HepG2 (cell line): ENCODE results near the gene DAB2IP. TPM values are rescaled to one million over a fixed set of nuclear protein-coding genes. Genes with fewer than 3 reads are reported as not detected.

Source experiments
- EED ChIP-seq: sonication (generic); formaldehyde crosslinking; IDR thresholded peaks from 2 replicates; pipeline ENCODE4 v1.5.0; 2020; ENCODE audit warnings: mild to moderate bottlenecking, missing genetic modification reagents
- FIP1L1 ChIP-seq: fragments of 200-400 bp; formaldehyde crosslinking; IDR thresholded peaks from 2 replicates; pipeline ENCODE4 v1.6.1; 2018; ENCODE audit warnings: low read depth, mild to moderate bottlenecking, low read length, moderate library complexity, borderline replicate concordance; ENCODE audit not compliant: insufficient read depth
- HNRNPH1 ChIP-seq: fragments of 200-400 bp; formaldehyde crosslinking; optimal IDR thresholded peaks from 2 replicates; pipeline ENCODE3; 2017; ENCODE audit warnings: mild to moderate bottlenecking, low read depth, low read length
- KDM4B ChIP-seq: sonication (generic); formaldehyde crosslinking; IDR thresholded peaks from 2 replicates; pipeline ENCODE4 v1.4.0; 2020; ENCODE audit warnings: missing genetic modification reagents
- MBD4 ChIP-seq: IDR thresholded peaks from 2 replicates; pipeline ENCODE4 v1.6.1; 2012; ENCODE audit warnings: low read length, inconsistent platforms, borderline replicate concordance
- PRMT3 ChIP-seq: sonication (generic); formaldehyde crosslinking; IDR thresholded peaks from 2 replicates; pipeline ENCODE4 v1.8.1; 2022; ENCODE audit warnings: low read depth, mild to moderate bottlenecking, moderate library complexity, missing genetic modification reagents, borderline replicate concordance
- RFX5 ChIP-seq: IDR thresholded peaks from 2 replicates; pipeline ENCODE4 v1.6.1; 2011; ENCODE audit warnings: low read depth, low read length, improper control_type of control experiment
- RFXANK ChIP-seq: IDR thresholded peaks from 2 replicates; pipeline ENCODE4 v1.6.1; 2016
- SAP130 ChIP-seq: IDR thresholded peaks from 2 replicates; pipeline ENCODE4 v1.6.1; 2016; ENCODE audit warnings: low read depth
- TGIF2 ChIP-seq: IDR thresholded peaks from 2 replicates; pipeline ENCODE4 v1.6.1; 2016; ENCODE audit warnings: control low read depth, missing compliant biosample characterization
- YY1 ChIP-seq: IDR thresholded peaks from 2 replicates; pipeline ENCODE4 v1.6.1; 2011; ENCODE audit warnings: low read length, low read depth, moderate library complexity, mild to moderate bottlenecking; ENCODE audit not compliant: insufficient read depth, insufficient replicate concordance
- ZBTB38 ChIP-seq: sonication (generic); formaldehyde crosslinking; IDR thresholded peaks from 2 replicates; pipeline ENCODE4 v1.5.1; 2020; ENCODE audit warnings: mild to moderate bottlenecking, missing genetic modification reagents
- ZNF207 ChIP-seq: fragments of 450-650 bp; IDR thresholded peaks from 2 replicates; pipeline ENCODE4 v1.6.1; 2016; ENCODE audit warnings: antibody characterized with exemption, borderline replicate concordance
- ZNF224 ChIP-seq: sonication (generic); formaldehyde crosslinking; IDR thresholded peaks from 2 replicates; pipeline ENCODE4 v1.5.0; 2020; ENCODE audit warnings: mild to moderate bottlenecking, missing genetic modification reagents
- ZNF274 ChIP-seq: sonication (generic); formaldehyde crosslinking; IDR thresholded peaks from 2 replicates; pipeline ENCODE4 v1.5.1; 2020; ENCODE audit warnings: mild to moderate bottlenecking, missing genetic modification reagents
- ZNF567 ChIP-seq: sonication (generic); formaldehyde crosslinking; IDR thresholded peaks from 2 replicates; pipeline ENCODE4 v1.8.1; 2023; ENCODE audit warnings: mild to moderate bottlenecking, missing genetic modification reagents, borderline replicate concordance
- ZNF766 ChIP-seq: sonication (generic); formaldehyde crosslinking; IDR thresholded peaks from 2 replicates; pipeline ENCODE4 v1.5.0; 2020; ENCODE audit warnings: missing genetic modification reagents, borderline replicate concordance
- ZNF768 ChIP-seq: sonication (generic); formaldehyde crosslinking; IDR thresholded peaks from 2 replicates; pipeline ENCODE4 v1.4.0; 2020; ENCODE audit warnings: missing genetic modification reagents
- ZNF878 ChIP-seq: sonication (generic); formaldehyde crosslinking; IDR thresholded peaks from 2 replicates; pipeline ENCODE4 v1.8.1; 2023; ENCODE audit warnings: mild to moderate bottlenecking, missing genetic modification reagents, moderate library complexity
- polyA plus RNA-seq, 8 experiments: library from polyadenylated mRNA; depleted of rRNA in 3 of 8; stranded (reverse) in 7 of 8; unstranded in 1 of 8; fragments of >200 nt; fragmentation: Illumina TruSeq in 4 of 8; extraction: Trizol in 4 of 8; gene quantifications; 2 replicates each; pipeline versions ENCODE4 v1.2.1 to v1.2.3, GENCODE V29; 2011 to 2016; ENCODE audit warnings: low read depth in 4 of 8, missing spikeins in 1 of 8, mixed read lengths in 1 of 8; ENCODE audit not compliant: insufficient read depth in 1 of 8
- total RNA-seq, 5 experiments: library from RNA; depleted of rRNA; stranded (reverse); fragments of >200 nt; fragmentation: Illumina TruSeq; extraction: Trizol; gene quantifications; 2 replicates each; pipeline ENCODE4 v1.2.3, GENCODE V29; 2016; ENCODE audit warnings: low read depth in 1 of 5
- TF ChIP-seq, protein P1 (sequence below): sonication (generic); formaldehyde crosslinking; IDR thresholded peaks from 2 replicates; pipeline ENCODE4 v1.4.0; 2020; ENCODE audit warnings: missing genetic modification reagents, mild to moderate bottlenecking, borderline replicate concordance
- TF ChIP-seq, protein P2 (sequence below): sonication (generic); formaldehyde crosslinking; conservative IDR thresholded peaks from 2 replicates; pipeline ENCODE4 v1.4.0; 2020; ENCODE audit warnings: mild to moderate bottlenecking, missing genetic modification reagents, moderate library complexity
- TF ChIP-seq, protein P3 (sequence below): sonication (generic); formaldehyde crosslinking; IDR thresholded peaks from 2 replicates; pipeline ENCODE4 v1.4.0; 2020; ENCODE audit warnings: missing genetic modification reagents
- TF ChIP-seq, protein P4 (sequence below): sonication (generic); formaldehyde crosslinking; conservative IDR thresholded peaks from 2 replicates; pipeline ENCODE4 v1.4.0; 2020; ENCODE audit warnings: missing genetic modification reagents

DAB2IP gene
- total and polyA plus RNA-seq, 2 of the 13 experiments (the other 11 are each of a cell fraction or from before 2014, with no cell fraction given): 25.3 to 37.9 TPM

DNA sequence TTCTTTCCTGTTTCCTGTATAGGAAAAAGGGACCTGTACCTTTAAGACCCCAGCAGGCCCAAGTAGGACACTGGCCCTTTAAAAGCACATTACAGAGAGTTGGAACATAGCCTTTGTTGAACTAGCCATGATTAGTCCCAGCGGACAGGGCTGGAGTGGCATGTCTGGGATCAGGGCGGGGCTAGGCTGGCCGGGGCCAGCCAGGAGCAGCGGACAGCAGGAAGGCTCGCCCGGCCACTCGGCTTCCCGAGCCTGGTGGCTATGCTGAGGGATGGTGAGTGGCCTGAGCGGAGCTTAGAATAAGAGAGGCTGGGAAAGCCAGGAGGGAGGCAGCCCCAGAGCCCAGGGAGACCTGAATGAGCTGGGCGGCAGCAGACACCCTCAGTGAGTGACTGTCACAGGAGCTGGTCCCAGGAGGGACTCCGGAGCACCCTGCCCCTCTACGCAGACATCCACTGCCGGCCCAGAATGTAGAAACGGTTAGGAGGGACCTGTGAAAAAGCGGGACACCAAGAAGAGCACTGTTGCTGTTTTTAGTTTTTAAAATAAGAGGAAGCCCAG, 92.1 kb downstream of the DAB2IP start (continued):
- TF ChIP-seq, protein P1, sequence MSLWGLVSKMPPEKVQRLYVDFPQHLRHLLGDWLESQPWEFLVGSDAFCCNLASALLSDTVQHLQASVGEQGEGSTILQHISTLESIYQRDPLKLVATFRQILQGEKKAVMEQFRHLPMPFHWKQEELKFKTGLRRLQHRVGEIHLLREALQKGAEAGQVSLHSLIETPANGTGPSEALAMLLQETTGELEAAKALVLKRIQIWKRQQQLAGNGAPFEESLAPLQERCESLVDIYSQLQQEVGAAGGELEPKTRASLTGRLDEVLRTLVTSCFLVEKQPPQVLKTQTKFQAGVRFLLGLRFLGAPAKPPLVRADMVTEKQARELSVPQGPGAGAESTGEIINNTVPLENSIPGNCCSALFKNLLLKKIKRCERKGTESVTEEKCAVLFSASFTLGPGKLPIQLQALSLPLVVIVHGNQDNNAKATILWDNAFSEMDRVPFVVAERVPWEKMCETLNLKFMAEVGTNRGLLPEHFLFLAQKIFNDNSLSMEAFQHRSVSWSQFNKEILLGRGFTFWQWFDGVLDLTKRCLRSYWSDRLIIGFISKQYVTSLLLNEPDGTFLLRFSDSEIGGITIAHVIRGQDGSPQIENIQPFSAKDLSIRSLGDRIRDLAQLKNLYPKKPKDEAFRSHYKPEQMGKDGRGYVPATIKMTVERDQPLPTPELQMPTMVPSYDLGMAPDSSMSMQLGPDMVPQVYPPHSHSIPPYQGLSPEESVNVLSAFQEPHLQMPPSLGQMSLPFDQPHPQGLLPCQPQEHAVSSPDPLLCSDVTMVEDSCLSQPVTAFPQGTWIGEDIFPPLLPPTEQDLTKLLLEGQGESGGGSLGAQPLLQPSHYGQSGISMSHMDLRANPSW (CRISPR knock-in tag): no peak
- TF ChIP-seq, protein P2, sequence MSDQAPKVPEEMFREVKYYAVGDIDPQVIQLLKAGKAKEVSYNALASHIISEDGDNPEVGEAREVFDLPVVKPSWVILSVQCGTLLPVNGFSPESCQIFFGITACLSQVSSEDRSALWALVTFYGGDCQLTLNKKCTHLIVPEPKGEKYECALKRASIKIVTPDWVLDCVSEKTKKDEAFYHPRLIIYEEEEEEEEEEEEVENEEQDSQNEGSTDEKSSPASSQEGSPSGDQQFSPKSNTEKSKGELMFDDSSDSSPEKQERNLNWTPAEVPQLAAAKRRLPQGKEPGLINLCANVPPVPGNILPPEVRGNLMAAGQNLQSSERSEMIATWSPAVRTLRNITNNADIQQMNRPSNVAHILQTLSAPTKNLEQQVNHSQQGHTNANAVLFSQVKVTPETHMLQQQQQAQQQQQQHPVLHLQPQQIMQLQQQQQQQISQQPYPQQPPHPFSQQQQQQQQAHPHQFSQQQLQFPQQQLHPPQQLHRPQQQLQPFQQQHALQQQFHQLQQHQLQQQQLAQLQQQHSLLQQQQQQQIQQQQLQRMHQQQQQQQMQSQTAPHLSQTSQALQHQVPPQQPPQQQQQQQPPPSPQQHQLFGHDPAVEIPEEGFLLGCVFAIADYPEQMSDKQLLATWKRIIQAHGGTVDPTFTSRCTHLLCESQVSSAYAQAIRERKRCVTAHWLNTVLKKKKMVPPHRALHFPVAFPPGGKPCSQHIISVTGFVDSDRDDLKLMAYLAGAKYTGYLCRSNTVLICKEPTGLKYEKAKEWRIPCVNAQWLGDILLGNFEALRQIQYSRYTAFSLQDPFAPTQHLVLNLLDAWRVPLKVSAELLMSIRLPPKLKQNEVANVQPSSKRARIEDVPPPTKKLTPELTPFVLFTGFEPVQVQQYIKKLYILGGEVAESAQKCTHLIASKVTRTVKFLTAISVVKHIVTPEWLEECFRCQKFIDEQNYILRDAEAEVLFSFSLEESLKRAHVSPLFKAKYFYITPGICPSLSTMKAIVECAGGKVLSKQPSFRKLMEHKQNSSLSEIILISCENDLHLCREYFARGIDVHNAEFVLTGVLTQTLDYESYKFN (CRISPR knock-in tag): no peak; the same call in 1 of the 2 replicates
- TF ChIP-seq ZNF274 (no peak), MBD4 (no peak), FIP1L1 (no peak), RFX5 (no peak), YY1 (no peak), ZNF207 (no peak), TGIF2 (CRISPR knock-in tag) (peak; percentile 35; the same call in 1 of the 2 replicates), EED (CRISPR knock-in tag) (no peak), ZNF768 (CRISPR knock-in tag) (no peak), HNRNPH1 (no peak), KDM4B (CRISPR knock-in tag) (no peak), ZNF567 (CRISPR knock-in tag) (no peak), ZNF224 (CRISPR knock-in tag) (no peak), ZNF878 (CRISPR knock-in tag) (no peak), ZNF766 (CRISPR knock-in tag) (no peak), ZBTB38 (CRISPR knock-in tag) (no peak), RFXANK (no peak), PRMT3 (no peak), SAP130 (CRISPR knock-in tag) (peak; percentile 81)
- TF ChIP-seq, protein P3, sequence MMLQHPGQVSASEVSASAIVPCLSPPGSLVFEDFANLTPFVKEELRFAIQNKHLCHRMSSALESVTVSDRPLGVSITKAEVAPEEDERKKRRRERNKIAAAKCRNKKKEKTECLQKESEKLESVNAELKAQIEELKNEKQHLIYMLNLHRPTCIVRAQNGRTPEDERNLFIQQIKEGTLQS (CRISPR knock-in tag): no peak
- TF ChIP-seq, protein P4, sequence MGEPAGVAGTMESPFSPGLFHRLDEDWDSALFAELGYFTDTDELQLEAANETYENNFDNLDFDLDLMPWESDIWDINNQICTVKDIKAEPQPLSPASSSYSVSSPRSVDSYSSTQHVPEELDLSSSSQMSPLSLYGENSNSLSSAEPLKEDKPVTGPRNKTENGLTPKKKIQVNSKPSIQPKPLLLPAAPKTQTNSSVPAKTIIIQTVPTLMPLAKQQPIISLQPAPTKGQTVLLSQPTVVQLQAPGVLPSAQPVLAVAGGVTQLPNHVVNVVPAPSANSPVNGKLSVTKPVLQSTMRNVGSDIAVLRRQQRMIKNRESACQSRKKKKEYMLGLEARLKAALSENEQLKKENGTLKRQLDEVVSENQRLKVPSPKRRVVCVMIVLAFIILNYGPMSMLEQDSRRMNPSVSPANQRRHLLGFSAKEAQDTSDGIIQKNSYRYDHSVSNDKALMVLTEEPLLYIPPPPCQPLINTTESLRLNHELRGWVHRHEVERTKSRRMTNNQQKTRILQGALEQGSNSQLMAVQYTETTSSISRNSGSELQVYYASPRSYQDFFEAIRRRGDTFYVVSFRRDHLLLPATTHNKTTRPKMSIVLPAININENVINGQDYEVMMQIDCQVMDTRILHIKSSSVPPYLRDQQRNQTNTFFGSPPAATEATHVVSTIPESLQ: no peak
